CD4-positive, alpha-beta T cell treated with Interleukin-17A for 1 hour (primary cell): ENCODE results near the gene MET.
"Not testable (repeated sequence)": the region's sequence is repeated elsewhere in the genome, so short reads cannot be mapped to it uniquely, and the experiment has no call there.

ENCODE experiments used
- DNase-seq: peaks from one replicate; pipeline ENCODE4 v3.0.0-alpha.2; 2020

Gene MET

DNA sequence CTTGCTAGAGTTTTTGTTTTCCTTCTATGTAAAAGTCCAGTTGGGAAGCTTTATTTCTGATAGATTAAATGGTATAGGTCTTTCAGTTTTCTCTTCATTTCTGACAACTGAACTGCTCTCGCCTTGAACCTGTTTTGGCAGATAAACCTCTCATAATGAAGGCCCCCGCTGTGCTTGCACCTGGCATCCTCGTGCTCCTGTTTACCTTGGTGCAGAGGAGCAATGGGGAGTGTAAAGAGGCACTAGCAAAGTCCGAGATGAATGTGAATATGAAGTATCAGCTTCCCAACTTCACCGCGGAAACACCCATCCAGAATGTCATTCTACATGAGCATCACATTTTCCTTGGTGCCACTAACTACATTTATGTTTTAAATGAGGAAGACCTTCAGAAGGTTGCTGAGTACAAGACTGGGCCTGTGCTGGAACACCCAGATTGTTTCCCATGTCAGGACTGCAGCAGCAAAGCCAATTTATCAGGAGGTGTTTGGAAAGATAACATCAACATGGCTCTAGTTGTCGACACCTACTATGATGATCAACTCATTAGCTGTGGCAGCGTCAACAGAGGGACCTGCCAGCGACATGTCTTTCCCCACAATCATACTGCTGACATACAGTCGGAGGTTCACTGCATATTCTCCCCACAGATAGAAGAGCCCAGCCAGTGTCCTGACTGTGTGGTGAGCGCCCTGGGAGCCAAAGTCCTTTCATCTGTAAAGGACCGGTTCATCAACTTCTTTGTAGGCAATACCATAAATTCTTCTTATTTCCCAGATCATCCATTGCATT, 27.1 kb downstream of the MET start:
- no peak for DNase-seq

DNA sequence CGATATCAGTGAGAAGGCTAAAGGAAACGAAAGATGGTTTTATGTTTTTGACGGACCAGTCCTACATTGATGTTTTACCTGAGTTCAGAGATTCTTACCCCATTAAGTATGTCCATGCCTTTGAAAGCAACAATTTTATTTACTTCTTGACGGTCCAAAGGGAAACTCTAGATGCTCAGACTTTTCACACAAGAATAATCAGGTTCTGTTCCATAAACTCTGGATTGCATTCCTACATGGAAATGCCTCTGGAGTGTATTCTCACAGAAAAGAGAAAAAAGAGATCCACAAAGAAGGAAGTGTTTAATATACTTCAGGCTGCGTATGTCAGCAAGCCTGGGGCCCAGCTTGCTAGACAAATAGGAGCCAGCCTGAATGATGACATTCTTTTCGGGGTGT, 27.7 kb downstream of the MET start:
- DNase-seq, result no peak

DNA sequence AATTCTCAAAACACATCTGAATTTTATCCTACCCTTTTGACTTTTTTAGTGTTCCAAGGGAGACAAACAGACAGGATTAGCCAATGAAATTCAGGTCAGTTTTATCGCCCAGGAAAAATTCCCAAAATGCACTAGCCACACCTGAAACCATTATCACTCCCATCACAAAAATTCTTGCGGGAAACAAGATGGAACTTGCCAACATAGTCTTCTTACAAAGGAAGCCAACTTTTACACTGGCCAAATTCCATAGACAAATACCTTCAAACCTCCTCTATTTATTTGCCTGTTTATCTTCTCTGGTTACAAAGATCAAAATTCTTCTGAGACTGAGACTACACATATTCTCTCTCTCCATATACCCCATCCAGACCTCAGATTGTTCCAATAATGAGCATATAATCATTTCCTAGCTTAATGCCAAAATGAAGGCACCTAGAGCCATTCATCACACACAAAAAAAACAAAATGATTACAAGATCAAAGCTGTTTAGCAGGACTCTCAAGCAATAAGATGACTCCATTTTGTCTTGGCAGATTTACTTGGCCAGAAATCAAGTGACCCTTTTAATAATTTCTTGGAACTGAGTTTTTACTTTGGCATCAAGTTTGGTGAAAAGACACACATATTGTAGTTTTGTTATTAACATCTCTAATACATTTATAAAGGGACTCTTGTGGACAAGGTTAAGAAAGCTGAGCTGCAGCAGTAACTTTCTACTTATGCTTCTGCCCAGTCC, 30.2 kb downstream of the MET start:
- no peak for DNase-seq

GRCh38 chr7:116704650-116705228, 32.7 kb downstream of the MET start:
- DNase-seq, result no peak

DNA sequence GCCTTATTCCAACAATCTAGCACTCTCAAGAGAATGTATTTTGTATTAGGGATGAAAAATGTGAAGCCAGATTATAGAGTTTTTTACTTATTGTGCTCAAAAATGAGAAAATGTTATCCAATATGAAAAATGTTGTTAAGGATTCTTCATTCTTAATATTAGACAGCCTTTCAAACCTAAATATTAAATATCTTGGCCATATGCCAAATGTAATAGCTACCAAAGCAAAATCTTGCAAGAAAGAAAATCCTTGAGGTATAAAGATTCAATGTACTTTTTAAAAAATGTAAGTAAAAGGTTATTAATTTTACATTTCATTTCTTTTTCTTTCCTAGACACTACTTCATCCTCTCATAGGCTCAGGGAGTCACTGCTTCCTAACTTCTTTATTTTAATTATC, 33.4 kb downstream of the MET start:
- DNase-seq, result no peak

- no peak for DNase-seq
Observed at GRCh38 chr7:116706668-116707126, 34.7 kb downstream of the MET start.

- no peak for DNase-seq
Observed at GRCh38 chr7:116707289-116707688, 35.3 kb downstream of the MET start.

DNA sequence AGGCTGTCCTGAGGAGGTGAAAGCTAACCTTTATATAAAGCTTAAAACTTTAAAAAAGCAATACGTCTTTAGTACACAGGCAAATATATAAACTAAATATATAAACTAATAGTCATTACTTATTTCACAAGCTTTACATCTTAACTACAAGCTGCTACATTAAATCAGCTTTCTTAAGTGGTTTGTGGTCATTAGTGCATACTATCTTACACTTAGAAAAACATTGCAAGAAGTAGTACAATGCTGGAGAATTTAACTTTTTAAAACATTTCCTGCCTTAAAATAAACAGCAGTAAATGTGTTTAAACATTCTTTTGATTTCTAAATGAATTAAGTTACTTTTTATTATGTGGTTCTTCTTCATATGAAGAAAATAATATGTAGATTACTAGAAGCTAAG, 36.3 kb downstream of the MET start:
- DNase-seq, result no peak

GRCh38 chr7:116708861-116709260, 36.9 kb downstream of the MET start:
- DNase-seq, result no peak

GRCh38 chr7:116709336-116709735, 37.3 kb downstream of the MET start:
- DNase-seq, result no peak

GRCh38 chr7:116710764-116711452, 38.9 kb downstream of the MET start:
- no peak for DNase-seq

DNA sequence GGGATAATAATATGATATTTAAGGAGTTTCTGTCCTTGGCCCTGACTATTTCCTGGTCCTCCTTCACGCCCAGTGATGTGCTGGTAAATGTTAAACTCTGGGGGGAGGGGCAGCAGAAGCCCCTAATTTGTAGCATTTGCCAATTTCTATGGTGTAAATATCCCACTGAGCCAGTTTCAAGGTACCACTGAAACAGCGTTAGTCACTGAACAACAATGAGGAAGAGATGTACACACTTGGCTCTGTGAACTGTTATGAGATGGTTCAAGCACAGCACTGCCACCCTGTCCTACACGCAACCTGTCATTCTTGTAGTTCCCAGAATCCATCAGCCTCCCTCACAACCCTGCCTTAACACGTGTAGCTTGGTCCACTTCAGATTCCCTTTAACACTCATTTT, 39.8 kb downstream of the MET start:
- no peak for DNase-seq

DNA sequence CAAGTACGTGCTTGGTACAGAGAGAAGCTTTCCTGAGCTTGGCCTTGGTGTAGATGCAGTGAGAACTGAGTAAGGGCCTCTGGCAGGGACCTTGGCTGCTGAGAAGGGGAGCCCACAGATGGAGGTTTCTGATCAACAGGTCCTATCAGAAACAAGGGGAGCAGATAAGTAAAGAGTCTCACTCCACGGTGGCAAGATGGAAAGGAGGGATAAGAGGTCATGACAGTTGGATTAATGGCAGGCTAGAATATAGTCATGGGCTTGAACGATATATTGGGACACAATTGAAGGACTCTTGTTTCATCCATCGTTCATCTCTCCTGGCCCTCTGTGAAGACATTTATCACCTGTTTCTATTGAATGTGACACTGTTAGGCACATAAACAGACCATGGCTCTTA, 41.5 kb downstream of the MET start:
- DNase-seq, result no peak

GRCh38 chr7:116713918-116714317, 41.9 kb downstream of the MET start:
- no peak for DNase-seq

- no peak for DNase-seq
Observed at GRCh38 chr7:116715077-116715476, 43.1 kb downstream of the MET start.

GRCh38 chr7:116717137-116717536, 45.1 kb downstream of the MET start:
- no peak for DNase-seq

DNA sequence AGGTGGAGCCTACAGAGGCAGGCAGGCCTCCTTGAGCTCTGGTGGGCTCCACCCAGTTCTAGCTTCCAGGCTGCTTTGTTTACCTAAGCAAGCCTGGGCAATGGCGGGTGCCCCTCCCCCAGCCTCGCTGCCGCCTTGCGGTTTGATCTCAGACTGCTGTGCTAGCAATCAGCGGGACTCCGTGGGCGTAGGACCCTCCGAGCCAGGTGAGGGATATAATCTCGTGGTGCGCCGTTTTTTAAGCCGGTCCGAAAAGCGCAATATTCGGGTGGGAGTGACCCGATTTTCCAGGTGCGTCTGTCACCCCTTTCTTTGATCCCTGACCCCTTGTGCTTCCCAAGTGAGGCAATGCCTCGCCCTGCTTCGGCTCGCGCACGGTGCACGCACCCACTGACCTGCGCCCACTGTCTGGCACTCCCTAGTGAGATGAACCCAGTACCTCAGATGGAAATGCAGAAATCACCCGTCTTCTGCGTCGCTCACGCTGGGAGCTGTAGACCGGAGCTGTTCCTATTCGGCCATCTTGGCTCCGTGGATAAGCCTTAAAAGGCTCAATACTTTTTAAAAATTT, 52.0 kb downstream of the MET start:
- DNase-seq, result not testable (repeated sequence)

DNA sequence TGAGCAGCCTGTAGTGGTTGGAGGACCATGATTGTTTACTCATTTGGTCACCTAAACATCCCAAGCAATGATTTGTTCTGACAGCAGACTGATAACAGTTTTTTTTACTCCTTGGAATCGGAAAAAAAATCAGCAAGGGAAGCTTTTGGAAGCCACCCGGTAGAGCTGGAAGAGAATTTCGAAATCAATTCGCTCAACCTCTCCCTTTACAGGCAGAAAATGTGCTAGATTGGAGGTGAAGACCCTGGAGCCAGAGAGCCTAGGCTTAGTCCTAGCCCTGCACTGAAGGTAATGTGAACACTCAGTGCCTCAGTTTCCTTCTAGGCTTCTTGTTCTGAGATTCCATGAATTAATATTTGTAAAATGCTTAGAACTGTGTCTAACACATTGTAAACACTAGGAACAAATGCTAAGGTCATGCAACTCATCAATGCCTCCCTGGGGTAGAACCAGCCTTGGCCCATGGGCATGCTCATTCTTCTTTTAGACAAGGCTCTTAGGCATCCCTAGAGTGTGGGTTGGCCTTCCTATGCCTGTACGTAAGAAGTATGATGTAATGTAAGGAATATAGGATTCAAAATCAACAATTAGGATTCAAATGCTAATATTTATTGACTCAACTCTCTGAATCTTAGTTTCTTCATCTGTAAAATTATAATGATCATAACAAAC, 52.7 kb downstream of the MET start:
- no peak for DNase-seq

- DNase-seq, result no peak
Observed at GRCh38 chr7:116726149-116726548, 54.2 kb downstream of the MET start.

DNA sequence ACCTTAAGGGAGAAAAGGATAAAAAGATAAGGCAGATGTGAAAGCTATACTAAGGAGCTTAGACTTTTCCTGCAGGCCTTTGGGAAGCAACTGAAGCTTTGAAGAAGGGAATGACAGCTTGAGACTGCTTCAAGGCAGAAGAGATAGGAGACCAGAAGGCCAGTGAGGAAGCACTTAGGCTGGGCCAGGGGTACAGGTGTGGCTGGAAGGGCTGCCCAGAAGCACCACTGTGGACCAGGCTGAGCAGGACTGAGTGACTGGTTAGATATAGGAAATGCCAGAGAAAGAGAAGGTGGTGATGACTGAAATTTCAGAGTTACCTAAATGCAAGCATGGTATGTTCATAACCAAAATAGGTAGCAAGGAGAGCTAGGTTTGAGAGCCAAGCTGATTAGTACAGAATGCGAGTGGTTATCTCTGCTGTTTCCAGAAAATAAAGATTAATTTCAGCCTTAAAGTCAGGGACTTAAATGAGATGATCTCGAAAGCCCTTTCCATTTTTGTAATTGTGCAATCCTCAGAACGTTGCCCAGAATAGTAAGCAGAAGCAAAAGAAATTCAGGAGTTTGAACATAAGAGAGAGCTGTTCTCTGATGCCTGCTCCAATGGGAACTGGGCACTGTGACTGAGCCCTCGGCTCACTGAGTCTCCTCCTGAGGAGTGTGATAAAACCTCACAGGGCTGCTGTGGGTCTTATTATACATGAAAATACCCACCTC, 54.9 kb downstream of the MET start:
- DNase-seq, result no peak

DNA sequence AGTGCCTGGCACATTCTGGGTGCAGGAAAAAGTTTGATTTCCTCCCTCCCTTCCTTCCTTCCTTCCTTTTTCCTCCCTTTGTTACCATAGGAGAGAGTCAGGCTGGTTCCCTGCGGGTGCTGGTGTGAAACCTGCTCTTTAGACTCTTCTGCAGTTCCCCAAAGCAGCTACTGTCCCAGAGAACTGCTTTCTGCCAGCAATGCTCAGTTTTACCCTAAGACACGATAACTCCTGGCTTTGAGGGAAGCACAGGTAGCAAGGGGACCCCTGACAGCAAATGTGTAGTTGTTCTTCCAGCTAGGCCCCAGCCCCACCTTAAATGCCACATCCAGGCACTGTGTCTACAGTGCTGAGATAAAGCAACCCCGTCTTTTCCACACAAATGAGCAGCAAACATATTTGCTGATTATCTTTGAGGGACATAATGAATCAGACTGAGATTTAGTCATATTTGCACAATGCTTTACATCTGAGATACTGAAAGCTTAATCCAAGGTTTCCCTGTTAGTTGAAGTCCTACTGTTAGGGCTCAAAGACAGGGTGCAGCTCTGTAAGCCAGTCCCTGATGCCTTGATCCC, 55.5 kb downstream of the MET start:
- DNase-seq, result no peak
